Measurements from ENCODE around the gene SLC10A7. TPM values are rescaled to one million over a fixed set of nuclear protein-coding genes. Genes with fewer than 3 reads are reported as not detected.

The SLC10A7 gene
- total RNA-seq, 3 donors from 2014 or later (not counting 1 experiment from before 2014, with no cell fraction given) = 16.0 to 29.4 (median 26.3) TPM

- DNase-seq = peak in 1 of 2 donors; percentile 61
- H3K4me3 ChIP-seq (ENCODE audit: low read length) = peak overlapping the region; percentile 94
- no peaks in the 10 kb centered on the region for H3K9me3 Mint-ChIP-seq
Observed at GRCh38 chr4:146520896-146521540, 722 bp downstream of the SLC10A7 start.

GRCh38 chr4:146514651-146515357 is 6.9 kb downstream of the SLC10A7 start:
- Mint-ChIP-seq H3K36me3 (peaks cover 6% of the 10 kb centered on the region), H3K4me1 (peaks cover 3 to 4% of the 10 kb centered on the region in 2 donors), H3K27me3 (ENCODE audit: low read depth in 2 of 2) (no peaks in the 10 kb centered on the region), H3K4me3 (no peak overlapping the region), H3K9me3 (no peaks in the 10 kb centered on the region), H3K27ac (no peak overlapping the region)
- intact Hi-C loops (cut with micrococcal nuclease) = no loop called here
- Histone ChIP-seq H3K27me3 (ENCODE audit: control insufficient read depth, insufficient read depth, low read length) (no peaks in the 10 kb centered on the region), H3K4me1 (ENCODE audit: control insufficient read depth, insufficient read depth, low read length) (no peaks in the 10 kb centered on the region), H3K9me3 (ENCODE audit: control insufficient read depth, insufficient read depth, low read length) (no peaks in the 10 kb centered on the region), H3K27ac (ENCODE audit: low read length) (no peak overlapping the region), H3K36me3 (ENCODE audit: control insufficient read depth, insufficient read depth, low read length) (peaks cover 2% of the 10 kb centered on the region), H3K4me3 (ENCODE audit: low read length) (no peak overlapping the region)
- no peak for DNase-seq
- 94% methylated on average over 7 of the region's 7 CpGs for WGBS (ENCODE audit: insufficient coverage)
- no peak for ATAC-seq
- TF ChIP-seq, protein P1, sequence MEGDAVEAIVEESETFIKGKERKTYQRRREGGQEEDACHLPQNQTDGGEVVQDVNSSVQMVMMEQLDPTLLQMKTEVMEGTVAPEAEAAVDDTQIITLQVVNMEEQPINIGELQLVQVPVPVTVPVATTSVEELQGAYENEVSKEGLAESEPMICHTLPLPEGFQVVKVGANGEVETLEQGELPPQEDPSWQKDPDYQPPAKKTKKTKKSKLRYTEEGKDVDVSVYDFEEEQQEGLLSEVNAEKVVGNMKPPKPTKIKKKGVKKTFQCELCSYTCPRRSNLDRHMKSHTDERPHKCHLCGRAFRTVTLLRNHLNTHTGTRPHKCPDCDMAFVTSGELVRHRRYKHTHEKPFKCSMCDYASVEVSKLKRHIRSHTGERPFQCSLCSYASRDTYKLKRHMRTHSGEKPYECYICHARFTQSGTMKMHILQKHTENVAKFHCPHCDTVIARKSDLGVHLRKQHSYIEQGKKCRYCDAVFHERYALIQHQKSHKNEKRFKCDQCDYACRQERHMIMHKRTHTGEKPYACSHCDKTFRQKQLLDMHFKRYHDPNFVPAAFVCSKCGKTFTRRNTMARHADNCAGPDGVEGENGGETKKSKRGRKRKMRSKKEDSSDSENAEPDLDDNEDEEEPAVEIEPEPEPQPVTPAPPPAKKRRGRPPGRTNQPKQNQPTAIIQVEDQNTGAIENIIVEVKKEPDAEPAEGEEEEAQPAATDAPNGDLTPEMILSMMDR (IDR thresholded peaks at IDR 0.05) = no peak

More at GRCh38 chr4:146520896-146521540, 722 bp downstream of the SLC10A7 start:
- peak; percentile 45 to 62 (median 52) for ATAC-seq
- TF ChIP-seq, protein P1 (IDR thresholded peaks at IDR 0.05) = no peak
- Mint-ChIP-seq H3K27ac (no peak overlapping the region), H3K4me1 (peaks cover 11 to 18% of the 10 kb centered on the region in 2 donors), H3K4me3 (no peak overlapping the region), H3K36me3 (peaks cover 4% of the 10 kb centered on the region), H3K27me3 (ENCODE audit: low read depth in 2 of 2) (no peaks in the 10 kb centered on the region)
- 0% methylated on average over 10 of the region's 12 CpGs for WGBS (ENCODE audit: insufficient coverage)
- Histone ChIP-seq H3K27me3 (ENCODE audit: control insufficient read depth, insufficient read depth, low read length) (no peaks in the 10 kb centered on the region), H3K9me3 (ENCODE audit: control insufficient read depth, insufficient read depth, low read length) (no peaks in the 10 kb centered on the region), H3K4me1 (ENCODE audit: control insufficient read depth, insufficient read depth, low read length) (peaks cover 3% of the 10 kb centered on the region), H3K27ac (ENCODE audit: low read length) (peak overlapping the region; percentile 78), H3K36me3 (ENCODE audit: control insufficient read depth, insufficient read depth, low read length) (no peaks in the 10 kb centered on the region)
- intact Hi-C loops (cut with micrococcal nuclease) = loop anchor here (5.0 kb wide), 1 partner anchor 344 kb away; the partner anchor contains the start of gene LSM6

DNA sequence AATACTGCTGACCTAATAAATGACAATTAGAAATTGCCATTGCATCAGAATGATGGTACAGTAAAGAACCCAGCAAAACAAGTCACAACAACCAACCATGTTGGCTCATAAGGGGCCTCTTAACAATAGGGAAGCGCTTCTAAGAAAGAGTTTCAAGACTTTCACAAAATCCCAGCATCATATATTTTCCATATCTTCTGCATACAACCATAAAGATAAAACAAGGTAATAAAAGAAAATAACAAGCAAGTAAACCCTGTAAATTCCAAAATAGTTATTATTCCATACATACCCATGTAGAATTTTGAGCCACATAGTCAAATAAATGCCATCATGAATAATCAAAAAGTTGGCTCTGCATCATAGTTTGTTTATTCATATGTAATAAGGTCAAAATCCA is 8.2 kb downstream of the SLC10A7 start:
- H3K27me3 ChIP-seq (ENCODE audit: control insufficient read depth, insufficient read depth, low read length) = no peaks in the 10 kb centered on the region
- Mint-ChIP-seq H3K4me1 (peaks cover 3 to 4% of the 10 kb centered on the region in 2 donors), H3K27me3 (ENCODE audit: low read depth in 2 of 2) (no peaks in the 10 kb centered on the region), H3K36me3 (peaks cover 6% of the 10 kb centered on the region), H3K9me3 (no peaks in the 10 kb centered on the region), H3K27ac (no peak overlapping the region), H3K4me3 (no peak overlapping the region)
- peaks cover 4% of the 10 kb centered on the region for H3K36me3 ChIP-seq (ENCODE audit: control insufficient read depth, insufficient read depth, low read length)
- no peak for DNase-seq
- H3K4me1 ChIP-seq (ENCODE audit: control insufficient read depth, insufficient read depth, low read length) = no peaks in the 10 kb centered on the region
- ATAC-seq = no peak
- TF ChIP-seq, protein P1 (IDR thresholded peaks at IDR 0.05) = no peak
- no peaks in the 10 kb centered on the region for H3K9me3 ChIP-seq (ENCODE audit: control insufficient read depth, insufficient read depth, low read length)
- WGBS (ENCODE audit: insufficient coverage) = 100% methylated on average over 1 of the region's 1 CpG
- H3K4me3 ChIP-seq (ENCODE audit: low read length) = no peak overlapping the region
- intact Hi-C loops (cut with micrococcal nuclease) = no loop called here
- H3K27ac ChIP-seq (ENCODE audit: low read length) = no peak overlapping the region
